K562 (cell line): ENCODE results near the gene DHX8. TPM values are rescaled to one million over a fixed set of nuclear protein-coding genes. Genes with fewer than 3 reads are reported as not detected.

Experiments
- ARID3A ChIP-seq: IDR thresholded peaks from 2 replicates; pipeline ENCODE4 v1.6.1; 2012; ENCODE audit warnings: low read depth, low read length, improper control_type of control experiment, borderline replicate concordance
- CHD1 ChIP-seq: fragments of 200-600 bp; sonication (generic); IDR thresholded peaks from one replicate; pipeline ENCODE4 v1.6.1; 2012; ENCODE audit warnings: mild to moderate bottlenecking, moderate library complexity, low read length, inconsistent platforms
- FOXM1 ChIP-seq, 2 experiments: fragments of 450-650 bp in 1 of 2; sonication (generic) in 1 of 2; formaldehyde crosslinking in 1 of 2; IDR thresholded peaks; 2 replicates each; pipeline versions ENCODE4 v1.6.1 to v1.9.0; 2017 to 2022; ENCODE audit warnings: low read depth in 2 of 2, mild to moderate bottlenecking in 2 of 2, missing genetic modification reagents in 1 of 2, moderate library complexity in 1 of 2
- GABPB1 ChIP-seq: sonication (generic); formaldehyde crosslinking; IDR thresholded peaks from 2 replicates; pipeline ENCODE4 v1.8.0; 2022; ENCODE audit warnings: mild to moderate bottlenecking, missing genetic modification reagents
- GATA2 ChIP-seq: sonication (generic); formaldehyde crosslinking; IDR thresholded peaks from 2 replicates; pipeline ENCODE4 v1.4.0; 2020; ENCODE audit warnings: mild to moderate bottlenecking, missing genetic modification reagents
- GATAD2A ChIP-seq: fragments of 450-650 bp; IDR thresholded peaks from 2 replicates; pipeline ENCODE4 v1.6.1; 2017
- MAFF ChIP-seq: IDR thresholded peaks from 2 replicates; pipeline ENCODE4 v1.6.1; 2012; ENCODE audit warnings: low read length, improper control_type of control experiment
- MED1 ChIP-seq: sonication (generic); formaldehyde crosslinking; IDR thresholded peaks from 2 replicates; pipeline ENCODE4 v1.8.1; 2023; ENCODE audit warnings: missing genetic modification reagents, borderline replicate concordance
- NONO ChIP-seq, 2 experiments: fragments of 200-400 bp in 1 of 2; fragments of 450-650 bp in 1 of 2; formaldehyde crosslinking in 1 of 2; IDR thresholded peaks; 2 replicates each; pipeline ENCODE4 v1.6.1; 2017; ENCODE audit warnings: low read depth in 2 of 2, mild to moderate bottlenecking in 2 of 2, moderate library complexity in 2 of 2, low read length in 1 of 2
- PCBP2 ChIP-seq: fragments of 200-400 bp; formaldehyde crosslinking; IDR thresholded peaks from 2 replicates; pipeline ENCODE4 v1.6.1; 2018; ENCODE audit warnings: low read length, low read depth, mild to moderate bottlenecking, moderate library complexity; ENCODE audit not compliant: poor library complexity, severe bottlenecking
- SUPT5H ChIP-seq: fragments of 450-650 bp; IDR thresholded peaks from 2 replicates; pipeline ENCODE4 v1.6.1; 2016
- TRIM24 ChIP-seq, 2 experiments: fragments of 450-650 bp; IDR thresholded peaks; 2 replicates each; pipeline ENCODE4 v1.6.1; 2016
- ZBTB17 ChIP-seq: fragments of 450-650 bp; formaldehyde crosslinking; IDR thresholded peaks from 2 replicates; pipeline ENCODE4 v1.4.0; 2020; ENCODE audit warnings: mild to moderate bottlenecking
- ZBTB9 ChIP-seq: fragments of 450-650 bp; formaldehyde crosslinking; IDR thresholded peaks from 2 replicates; pipeline ENCODE4 v1.4.0; 2020; ENCODE audit warnings: mild to moderate bottlenecking, moderate library complexity
- ZNF212 ChIP-seq: fragments of 450-650 bp; formaldehyde crosslinking; IDR thresholded peaks from 2 replicates; pipeline ENCODE4 v1.4.0; 2020; ENCODE audit warnings: mild to moderate bottlenecking
- ZNF512 ChIP-seq: IDR thresholded peaks from 2 replicates; pipeline ENCODE4 v1.6.1; 2016; ENCODE audit warnings: missing genetic modification characterization, missing compliant biosample characterization
- polyA plus RNA-seq, 8 experiments: library from polyadenylated mRNA; depleted of rRNA in 4 of 8; stranded (reverse) in 5 of 8; unstranded in 3 of 8; fragments of >200 nt; fragmentation: Nextera tagmentation in 2 of 8; fragmentation: Illumina TruSeq in 1 of 8; extraction: Ambion mirVana in 2 of 8; extraction: Trizol in 1 of 8; gene quantifications; 2 replicates each; pipeline versions ENCODE4 v1.2.1 to v1.2.3, GENCODE V29; 2011 to 2014; ENCODE audit warnings: inconsistent platforms in 1 of 8, missing spikeins in 1 of 8
- total RNA-seq, 7 experiments: library from RNA; depleted of rRNA in 6 of 7; stranded (reverse); fragments of >200 nt in 6 of 7; fragmentation: Illumina TruSeq in 2 of 7; extraction: Trizol in 2 of 7; gene quantifications; 2 replicates each; pipeline versions ENCODE4 v1.2.1 to v1.2.3, GENCODE V29; 2011 to 2021; ENCODE audit warnings: low replicate concordance in 1 of 7
- TF ChIP-seq, protein P1 (sequence below), 2 experiments: IDR thresholded peaks in 1 of 2; conservative IDR thresholded peaks in 1 of 2; 2 replicates each; pipeline ENCODE4 v1.6.1; 2016; ENCODE audit warnings: low read depth in 2 of 2, mild to moderate bottlenecking in 1 of 2, missing compliant biosample characterization in 1 of 2, missing genetic modification characterization in 1 of 2, moderate library complexity in 1 of 2
- TF ChIP-seq, protein P2 (sequence below): fragments of 450-650 bp; formaldehyde crosslinking; IDR thresholded peaks from 2 replicates; pipeline ENCODE4 v1.4.0; 2022; ENCODE audit warnings: mild to moderate bottlenecking, moderate library complexity

DHX8 gene
- total and polyA plus RNA-seq, 9 of the 15 experiments (the other 6 are each of a cell fraction or from before 2014, with no cell fraction given), result 16.7 to 42.5 (median 25.6) TPM

DNA sequence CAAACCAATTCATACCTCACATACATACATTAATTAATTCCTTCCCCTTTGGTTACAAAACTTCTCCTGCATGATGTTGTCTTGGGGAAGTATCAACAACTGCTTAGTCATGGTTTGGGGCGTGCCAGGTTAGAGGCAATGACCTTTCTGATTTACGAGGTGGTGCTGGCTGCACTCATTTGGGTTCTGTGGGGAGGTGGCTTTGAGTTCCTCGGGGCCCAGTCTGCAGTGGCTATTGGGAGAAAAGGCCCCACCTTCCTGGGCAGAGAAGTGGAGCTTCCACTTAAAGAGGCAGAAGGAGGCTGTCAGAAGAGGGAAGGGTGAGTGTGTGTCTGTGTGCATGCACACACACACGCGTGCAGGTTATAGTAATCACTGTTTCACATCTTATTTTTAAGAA is 72.5 kb downstream of the DHX8 start (continued):
- TF ChIP-seq ZBTB9 (CRISPR knock-in tag) (no peak), GATA2 (CRISPR knock-in tag) (no peak), SUPT5H (no peak), ZBTB17 (no peak), ZNF212 (no peak), ZNF512 (tag) (no peak), NONO (IDR thresholded peaks at IDR 0.05; ENCODE audit: low read depth in 2 of 2, low read length in 1 of 2) (peak in 1 of 2 experiments; percentile 46; a peak in 1 of 4 replicates), CHD1 (no peak), FOXM1 (IDR thresholded peaks at IDR 0.05; ENCODE audit: low read depth) (no peak), FOXM1 (CRISPR knock-in tag; IDR thresholded peaks at IDR 0.05; ENCODE audit: low read depth) (no peak), MED1 (CRISPR knock-in tag) (no peak), TRIM24 (IDR thresholded peaks at IDR 0.05) (peak; percentile 49 to 52; a peak in 2 of 4 replicates), MAFF (peak; percentile 97), ARID3A (0 out of 2 replicates have a peak, but pooled peaks have one; percentile 24), GATAD2A (0 out of 2 replicates have a peak, but pooled peaks have one; percentile 10), GABPB1 (no peak), PCBP2 (no peak)
- TF ChIP-seq, protein P1, sequence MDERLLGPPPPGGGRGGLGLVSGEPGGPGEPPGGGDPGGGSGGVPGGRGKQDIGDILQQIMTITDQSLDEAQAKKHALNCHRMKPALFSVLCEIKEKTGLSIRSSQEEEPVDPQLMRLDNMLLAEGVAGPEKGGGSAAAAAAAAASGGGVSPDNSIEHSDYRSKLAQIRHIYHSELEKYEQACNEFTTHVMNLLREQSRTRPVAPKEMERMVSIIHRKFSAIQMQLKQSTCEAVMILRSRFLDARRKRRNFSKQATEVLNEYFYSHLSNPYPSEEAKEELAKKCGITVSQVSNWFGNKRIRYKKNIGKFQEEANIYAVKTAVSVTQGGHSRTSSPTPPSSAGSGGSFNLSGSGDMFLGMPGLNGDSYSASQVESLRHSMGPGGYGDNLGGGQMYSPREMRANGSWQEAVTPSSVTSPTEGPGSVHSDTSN (CRISPR knock-in tag; IDR thresholded peaks at IDR 0.05; ENCODE audit: low read depth), result peak; percentile 73
- TF ChIP-seq, protein P1 (tag; conservative IDR thresholded peaks at IDR 0.05; ENCODE audit: low read depth), result peak; percentile 98
- TF ChIP-seq, protein P2, sequence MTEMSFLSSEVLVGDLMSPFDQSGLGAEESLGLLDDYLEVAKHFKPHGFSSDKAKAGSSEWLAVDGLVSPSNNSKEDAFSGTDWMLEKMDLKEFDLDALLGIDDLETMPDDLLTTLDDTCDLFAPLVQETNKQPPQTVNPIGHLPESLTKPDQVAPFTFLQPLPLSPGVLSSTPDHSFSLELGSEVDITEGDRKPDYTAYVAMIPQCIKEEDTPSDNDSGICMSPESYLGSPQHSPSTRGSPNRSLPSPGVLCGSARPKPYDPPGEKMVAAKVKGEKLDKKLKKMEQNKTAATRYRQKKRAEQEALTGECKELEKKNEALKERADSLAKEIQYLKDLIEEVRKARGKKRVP (CRISPR knock-in tag), result no peak
